Measurements from ENCODE around the gene TATDN2. TPM values are rescaled to one million over a fixed set of nuclear protein-coding genes. Genes with fewer than 3 reads are reported as not detected.

TATDN2 gene
- polyA plus RNA-seq, 1 of the 3 experiments (the other 2 are of a cell fraction): 14.7 TPM

- TF ChIP-seq USF2 (IDR thresholded peaks at IDR 0.05; ENCODE audit: borderline replicate concordance, low read depth, low read length): no peak
- no peak for TF ChIP-seq FOXJ3 (CRISPR knock-in tag; IDR thresholded peaks at IDR 0.05)
- TF ChIP-seq CTCF (IDR thresholded peaks at IDR 0.05): no peak
- no peak for TF ChIP-seq RCOR1 (IDR thresholded peaks at IDR 0.05; ENCODE audit: low read length)
- no peak for TF ChIP-seq GABPA (IDR thresholded peaks at IDR 0.05; ENCODE audit: low read depth)
- TF ChIP-seq FOXM1 (IDR thresholded peaks at IDR 0.05; ENCODE audit: low read depth): no peak
- H2AFZ ChIP-seq (ENCODE audit: low read depth): no peak overlapping the region
- H3K4me3 ChIP-seq (ENCODE audit: low read depth in 2 of 2, low read length in 1 of 2): no peak overlapping the region
- POLR2A ChIA-PET: no interaction called here
- H3K79me2 ChIP-seq (ENCODE audit: insufficient read depth): peaks cover 83% of the 10 kb centered on the region
- H3K9ac ChIP-seq: no peak overlapping the region
- 99% methylated on average over 7 of the region's 7 CpGs for WGBS (ENCODE audit: low lambda C conversion rate)
- H3K27me3 ChIP-seq (ENCODE audit: insufficient read depth): no peaks in the 10 kb centered on the region
- no peak for DNase-seq
- peaks cover 29 to 32% of the 10 kb centered on the region in 2 experiments for H3K36me3 ChIP-seq (replicated peaks in 1 of 2; ENCODE audit: control insufficient read depth in 1 of 2, insufficient read depth in 2 of 2, low read length in 1 of 2)
- peaks cover 0 to under 1% of the 10 kb centered on the region in 2 experiments; a peak in 1 of 4 replicates for H3K4me1 ChIP-seq (ENCODE audit: control insufficient read depth in 1 of 2, insufficient read depth in 2 of 2, low read depth in 1 of 2, low read length in 1 of 2)
- no peaks in the 10 kb centered on the region for H3F3A ChIP-seq (replicated peaks; ENCODE audit: insufficient read depth)
- no peak overlapping the region for H3K4me2 ChIP-seq
- H4K20me1 ChIP-seq (ENCODE audit: insufficient read depth): 0 out of 2 replicates have a peak, but pooled peaks cover 6% of the 10 kb centered on the region
- no peaks in the 10 kb centered on the region for H3K9me2 ChIP-seq
- CTCF ChIA-PET: interaction anchor here (1.2 kb wide), 1 partner anchor 28 kb away, joined by 3 read pairs; no protein-coding TSS in a partner anchor
- no peaks in the 10 kb centered on the region for H3K9me3 ChIP-seq
- no peak overlapping the region for H3K27ac ChIP-seq (ENCODE audit: low read depth in 2 of 2, low read length in 1 of 2)
Measured at GRCh38 chr3:10259036-10259435, 10.8 kb downstream of the TATDN2 start.

GRCh38 chr3:10259798-10260197 lies 11.5 kb downstream of the TATDN2 start:
- ChIA-PET CTCF (interaction anchor here (1.2 kb wide), 1 partner anchor 27 kb away, joined by 3 read pairs; no protein-coding TSS in a partner anchor), POLR2A (no interaction called here)

More at GRCh38 chr3:10259798-10260197, 11.5 kb downstream of the TATDN2 start:
- H3K27ac ChIP-seq (ENCODE audit: low read depth in 2 of 2, low read length in 1 of 2): no peak overlapping the region
- peaks cover 26 to 35% of the 10 kb centered on the region in 2 experiments for H3K36me3 ChIP-seq (replicated peaks in 1 of 2; ENCODE audit: control insufficient read depth in 1 of 2, insufficient read depth in 2 of 2, low read length in 1 of 2)
- 0 out of 2 replicates have a peak, but pooled peaks cover 6% of the 10 kb centered on the region for H4K20me1 ChIP-seq (ENCODE audit: insufficient read depth)
- no peak overlapping the region for H3K9ac ChIP-seq
- no peak for DNase-seq
- H2AFZ ChIP-seq (ENCODE audit: low read depth): no peak overlapping the region
- no peaks in the 10 kb centered on the region for H3F3A ChIP-seq (replicated peaks; ENCODE audit: insufficient read depth)
- H3K9me3 ChIP-seq: no peaks in the 10 kb centered on the region
- H3K4me3 ChIP-seq (ENCODE audit: low read depth in 2 of 2, low read length in 1 of 2): no peak overlapping the region
- 98% methylated on average over 4 of the region's 4 CpGs for WGBS (ENCODE audit: low lambda C conversion rate)
- H3K27me3 ChIP-seq (ENCODE audit: insufficient read depth): no peaks in the 10 kb centered on the region
- no peak overlapping the region for H3K4me2 ChIP-seq
- H3K9me2 ChIP-seq: no peaks in the 10 kb centered on the region
- no peak for TF ChIP-seq CTCF (IDR thresholded peaks at IDR 0.05)
- TF ChIP-seq NRF1 (IDR thresholded peaks at IDR 0.05; ENCODE audit: low read depth, low read length): no peak
- TF ChIP-seq RCOR1 (IDR thresholded peaks at IDR 0.05; ENCODE audit: low read length): no peak
- no peak for TF ChIP-seq SIN3A (IDR thresholded peaks at IDR 0.05; ENCODE audit: borderline replicate concordance, low read depth, low read length)
- no peak for TF ChIP-seq YY1 (IDR thresholded peaks at IDR 0.05; ENCODE audit: low read depth)
- no peak for TF ChIP-seq TCF12 (IDR thresholded peaks at IDR 0.05)
- no peak for TF ChIP-seq MEF2A (IDR thresholded peaks at IDR 0.05; ENCODE audit: borderline replicate concordance, low read depth)
- TF ChIP-seq POLR2AphosphoS5 (IDR thresholded peaks at IDR 0.05; ENCODE audit: low read depth, low read length): no peak
- no peak for TF ChIP-seq NFIC (IDR thresholded peaks at IDR 0.05; ENCODE audit: borderline replicate concordance)
- peaks cover 0 to 2% of the 10 kb centered on the region in 2 experiments; a peak in 1 of 4 replicates for H3K4me1 ChIP-seq (ENCODE audit: control insufficient read depth in 1 of 2, insufficient read depth in 2 of 2, low read depth in 1 of 2, low read length in 1 of 2)
- peaks cover 83% of the 10 kb centered on the region for H3K79me2 ChIP-seq (ENCODE audit: insufficient read depth)

Data from SK-N-SH (cell line).